Measurements from ENCODE around the gene TARS1.
A peak's percentile ranks its signal among the peaks of the same experiment; 100 is the strongest.
"Not testable (repeated sequence)": the region's sequence is repeated elsewhere in the genome, so short reads cannot be mapped to it uniquely, and the experiment has no call there.

Gene TARS1

GRCh38 chr5:33488558-33489355, 48.0 kb downstream of the TARS1 start:
- no peak for DNase-seq

- no peak for DNase-seq
These were observed 48.8 kb downstream of the TARS1 start for GRCh38 chr5:33489481-33490067.

GRCh38 chr5:33490071-33490665, 49.4 kb downstream of the TARS1 start:
- no peak for DNase-seq

- no peak for DNase-seq
These were observed 51.2 kb downstream of the TARS1 start for GRCh38 chr5:33491941-33492340.

GRCh38 chr5:33494466-33494865, 53.7 kb downstream of the TARS1 start:
- no peak for DNase-seq

GRCh38 chr5:33501260-33501659, 60.5 kb downstream of the TARS1 start:
- no peak for DNase-seq

- no peak for DNase-seq
These were observed 61.1 kb downstream of the TARS1 start for GRCh38 chr5:33501899-33502298.

GRCh38 chr5:33504570-33504969, 63.8 kb downstream of the TARS1 start:
- no peak for DNase-seq

GRCh38 chr5:33507426-33507825, 66.7 kb downstream of the TARS1 start:
- no peak for DNase-seq

- DNase-seq: no peak
These were observed 68.3 kb downstream of the TARS1 start for GRCh38 chr5:33509036-33509435.

GRCh38 chr5:33513462-33514185, 72.9 kb downstream of the TARS1 start:
- peak in 1 of 2 experiments; percentile 21 for DNase-seq

- not testable (repeated sequence) for DNase-seq
These were observed 74.6 kb downstream of the TARS1 start for GRCh38 chr5:33515366-33515765.

GRCh38 chr5:33516421-33516820, 75.7 kb downstream of the TARS1 start:
- DNase-seq: no peak
